ENCODE measurements around the gene CHST3.
A peak's percentile ranks its signal among the peaks of the same experiment; 100 is the strongest.

Gene CHST3

DNA sequence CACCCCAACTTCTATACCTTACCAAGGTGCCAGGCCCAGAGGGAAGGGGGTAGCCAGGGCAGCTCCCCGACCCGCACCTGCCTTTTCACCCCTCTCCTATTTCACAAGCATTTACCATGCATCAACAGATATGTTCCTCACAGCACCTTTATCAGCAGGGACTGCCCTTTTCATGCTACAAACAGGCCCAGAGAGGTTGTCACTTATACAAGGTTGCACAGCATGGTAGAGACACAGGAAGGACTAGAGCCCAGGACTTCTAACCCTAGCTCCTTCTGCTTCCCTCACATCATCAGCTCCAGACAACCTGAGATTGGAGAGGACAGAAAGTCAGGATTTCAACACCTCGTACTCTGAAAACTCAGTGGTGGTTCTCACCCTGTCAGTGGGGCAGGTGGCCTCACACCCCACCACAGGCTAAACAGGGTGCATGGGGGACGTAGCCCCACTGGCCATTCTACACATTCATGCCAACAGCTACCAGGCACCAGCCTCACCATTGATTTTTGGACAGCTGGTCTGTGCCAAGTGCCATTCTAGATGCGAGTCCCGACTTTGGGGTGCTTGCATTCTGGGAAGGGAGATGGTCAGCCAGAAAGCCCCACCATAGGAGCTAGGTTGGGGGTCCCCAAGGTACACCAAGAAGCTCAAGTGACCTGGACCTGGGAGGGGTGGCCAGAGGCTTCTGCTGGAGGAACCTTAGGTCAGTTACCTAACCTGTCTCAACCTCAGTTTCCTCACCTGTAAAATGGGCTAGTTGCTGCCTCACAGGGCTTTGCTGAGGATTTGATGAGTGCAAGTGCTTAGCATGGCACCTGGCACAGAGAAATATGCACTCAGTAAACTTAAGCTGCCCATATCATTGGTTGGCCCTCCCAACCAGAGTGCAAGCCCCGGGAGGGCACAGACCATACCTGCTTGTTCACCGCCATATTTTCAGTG, 38.4 kb downstream of the CHST3 start:
- Histone ChIP-seq H3K9ac (ENCODE audit: low read length) (no peak overlapping the region), H3K27me3 (ENCODE audit: control insufficient read depth, insufficient read depth, low read length) (peaks cover 16% of the 10 kb centered on the region), H3K36me3 (ENCODE audit: control insufficient read depth, insufficient read depth, low read length) (no peaks in the 10 kb centered on the region), H3K9me3 (ENCODE audit: control insufficient read depth, low read length) (no peaks in the 10 kb centered on the region), H3K4me3 (ENCODE audit: low read length) (no peak overlapping the region), H3K4me1 (ENCODE audit: control insufficient read depth, insufficient read depth, low read length) (peaks cover 13% of the 10 kb centered on the region)

- Histone ChIP-seq H3K36me3 (ENCODE audit: control insufficient read depth, insufficient read depth, low read length) (no peaks in the 10 kb centered on the region), H3K9me3 (ENCODE audit: control insufficient read depth, low read length) (no peaks in the 10 kb centered on the region), H3K9ac (ENCODE audit: low read length) (no peak overlapping the region), H3K4me1 (ENCODE audit: control insufficient read depth, insufficient read depth, low read length) (peaks cover 7% of the 10 kb centered on the region), H3K4me3 (ENCODE audit: low read length) (no peak overlapping the region), H3K27me3 (ENCODE audit: control insufficient read depth, insufficient read depth, low read length) (no peaks in the 10 kb centered on the region)
These were observed 41.8 kb downstream of the CHST3 start for GRCh38 chr10:72006026-72006425.

GRCh38 chr10:72007246-72007892, 43.2 kb downstream of the CHST3 start:
- no peak overlapping the region for H3K9ac ChIP-seq (ENCODE audit: low read length)

DNA sequence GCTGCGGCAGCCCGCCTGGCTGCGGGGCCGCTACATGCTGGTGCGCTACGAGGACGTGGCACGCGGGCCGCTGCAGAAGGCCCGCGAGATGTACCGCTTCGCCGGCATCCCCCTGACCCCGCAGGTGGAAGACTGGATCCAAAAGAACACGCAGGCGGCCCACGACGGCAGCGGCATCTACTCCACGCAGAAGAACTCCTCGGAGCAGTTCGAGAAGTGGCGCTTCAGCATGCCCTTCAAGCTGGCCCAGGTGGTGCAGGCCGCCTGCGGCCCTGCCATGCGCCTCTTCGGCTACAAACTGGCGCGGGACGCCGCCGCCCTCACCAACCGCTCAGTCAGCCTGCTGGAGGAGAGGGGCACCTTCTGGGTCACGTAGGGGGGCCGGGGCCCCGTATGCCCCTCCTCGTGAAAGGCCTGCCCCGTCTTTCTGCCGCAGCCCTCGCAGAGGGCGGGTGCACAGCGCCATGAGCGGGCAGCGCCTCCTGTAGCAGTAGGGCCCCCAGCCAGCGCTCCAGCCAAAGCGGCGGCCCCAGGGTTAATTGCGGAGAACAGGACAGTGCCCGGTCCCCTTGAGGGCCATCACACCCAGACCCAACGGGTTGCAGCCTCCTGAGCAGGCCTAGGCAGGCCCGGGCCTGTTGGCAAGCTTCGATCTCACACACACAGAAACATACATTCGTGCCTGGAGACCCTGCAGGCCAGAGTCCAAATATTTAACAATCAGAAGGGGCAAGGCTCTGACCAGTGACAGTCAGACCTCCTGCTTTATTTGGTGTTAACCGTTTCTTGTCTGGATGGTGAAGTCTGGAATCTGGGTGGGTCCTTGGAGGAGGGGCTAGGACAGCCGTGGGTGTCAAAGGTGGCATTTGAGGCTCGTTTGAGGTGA, 44.1 kb downstream of the CHST3 start:
- no peaks in the 10 kb centered on the region for H3K9me3 ChIP-seq (ENCODE audit: control insufficient read depth, low read length)
- no peaks in the 10 kb centered on the region for H3K27me3 ChIP-seq (ENCODE audit: control insufficient read depth, insufficient read depth, low read length)
- H3K4me1 ChIP-seq (ENCODE audit: control insufficient read depth, insufficient read depth, low read length) = peaks cover 7% of the 10 kb centered on the region
- no peaks in the 10 kb centered on the region for H3K36me3 ChIP-seq (ENCODE audit: control insufficient read depth, insufficient read depth, low read length)
- H3K4me3 ChIP-seq (ENCODE audit: low read length) = no peak overlapping the region
- H3K9ac ChIP-seq (ENCODE audit: low read length) = no peak overlapping the region

More at GRCh38 chr10:72007246-72007892, 43.2 kb downstream of the CHST3 start:
- H3K36me3 ChIP-seq (ENCODE audit: control insufficient read depth, insufficient read depth, low read length) = no peaks in the 10 kb centered on the region
- no peaks in the 10 kb centered on the region for H3K27me3 ChIP-seq (ENCODE audit: control insufficient read depth, insufficient read depth, low read length)
- no peaks in the 10 kb centered on the region for H3K9me3 ChIP-seq (ENCODE audit: control insufficient read depth, low read length)
- H3K4me1 ChIP-seq (ENCODE audit: control insufficient read depth, insufficient read depth, low read length) = peaks cover 7% of the 10 kb centered on the region
- H3K4me3 ChIP-seq (ENCODE audit: low read length) = no peak overlapping the region

- Histone ChIP-seq H3K27me3 (ENCODE audit: control insufficient read depth, insufficient read depth, low read length) (no peaks in the 10 kb centered on the region), H3K36me3 (ENCODE audit: control insufficient read depth, insufficient read depth, low read length) (no peaks in the 10 kb centered on the region), H3K9me3 (ENCODE audit: control insufficient read depth, low read length) (no peaks in the 10 kb centered on the region), H3K9ac (ENCODE audit: low read length) (no peak overlapping the region), H3K4me3 (ENCODE audit: low read length) (no peak overlapping the region), H3K4me1 (ENCODE audit: control insufficient read depth, insufficient read depth, low read length) (peaks cover 7% of the 10 kb centered on the region)
These were observed 44.8 kb downstream of the CHST3 start for GRCh38 chr10:72009051-72009424.

DNA sequence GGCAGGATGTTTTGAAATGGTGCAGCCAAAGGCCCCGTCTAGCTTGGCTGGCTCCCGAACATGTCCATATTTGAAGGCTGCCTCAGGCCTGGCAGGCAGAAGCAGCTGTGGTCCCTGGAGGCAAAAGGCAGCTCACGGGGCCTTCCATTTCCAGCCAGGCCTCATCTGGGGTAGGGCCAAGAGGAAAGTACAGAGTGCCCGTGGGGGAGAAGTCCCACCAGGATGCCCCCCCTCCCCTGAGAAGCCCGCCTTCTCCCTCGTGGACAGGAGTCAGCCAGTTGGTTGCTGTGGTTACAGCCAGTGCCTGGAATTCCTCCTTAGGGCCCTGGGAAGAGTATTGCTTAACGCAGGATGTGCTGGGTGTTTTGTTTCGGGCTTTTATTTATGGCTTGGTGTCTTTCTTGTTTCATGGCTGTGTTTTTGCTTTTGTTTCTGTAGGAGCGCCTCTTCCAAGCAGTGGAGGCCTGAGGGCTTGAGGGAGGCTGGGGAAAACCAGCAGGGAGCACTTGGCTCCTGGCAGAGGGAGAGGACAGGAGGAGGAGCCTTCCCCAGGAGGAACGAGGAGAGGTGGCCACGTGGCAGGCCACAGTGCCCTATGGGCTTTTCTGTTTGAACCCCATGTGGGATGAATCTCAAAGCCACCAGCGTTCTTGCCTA, 45.4 kb downstream of the CHST3 start:
- no peaks in the 10 kb centered on the region for H3K36me3 ChIP-seq (ENCODE audit: control insufficient read depth, insufficient read depth, low read length)
- H3K4me1 ChIP-seq (ENCODE audit: control insufficient read depth, insufficient read depth, low read length) = peaks cover 7% of the 10 kb centered on the region
- H3K9me3 ChIP-seq (ENCODE audit: control insufficient read depth, low read length) = no peaks in the 10 kb centered on the region
- H3K4me3 ChIP-seq (ENCODE audit: low read length) = no peak overlapping the region
- no peaks in the 10 kb centered on the region for H3K27me3 ChIP-seq (ENCODE audit: control insufficient read depth, insufficient read depth, low read length)
- peak overlapping the region; percentile 41 for H3K9ac ChIP-seq (ENCODE audit: low read length)

DNA sequence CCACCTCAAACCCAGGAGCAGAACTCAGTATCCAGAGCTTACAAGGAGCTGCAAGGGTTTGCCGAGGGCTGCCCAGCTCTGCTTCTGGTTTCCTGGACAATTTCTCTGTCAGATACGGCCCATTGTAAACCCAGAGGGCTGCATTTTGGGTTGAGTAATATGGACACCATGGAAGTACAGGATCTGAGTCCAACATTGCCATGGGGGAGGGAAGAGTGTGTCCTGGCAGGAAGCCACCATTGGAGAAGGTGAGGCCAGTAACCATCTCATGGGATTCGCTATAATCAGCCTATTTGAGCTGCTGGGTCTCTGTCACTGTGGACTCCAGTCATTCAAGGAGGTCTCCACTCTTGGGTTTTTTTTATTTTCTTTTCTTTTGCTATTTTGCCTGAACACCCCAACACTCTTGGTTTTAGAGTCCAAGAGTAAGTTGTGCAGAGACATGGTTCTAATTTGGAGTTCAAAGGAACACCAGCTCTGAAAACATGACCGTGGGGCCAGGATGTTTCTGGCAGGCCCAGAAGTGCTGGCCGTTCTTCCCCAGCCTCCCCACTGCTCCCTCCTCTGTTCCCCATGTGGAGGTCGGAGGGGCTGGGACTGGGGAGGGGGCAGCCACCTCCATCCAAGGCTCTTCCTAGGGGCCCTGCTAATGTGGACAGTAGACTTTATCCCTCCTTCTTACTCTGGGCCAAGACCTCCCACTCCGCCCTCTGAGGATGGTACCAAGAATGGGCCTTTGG, 46.2 kb downstream of the CHST3 start:
- no peaks in the 10 kb centered on the region for H3K9me3 ChIP-seq (ENCODE audit: control insufficient read depth, low read length)
- no peaks in the 10 kb centered on the region for H3K36me3 ChIP-seq (ENCODE audit: control insufficient read depth, insufficient read depth, low read length)
- no peak overlapping the region for H3K4me3 ChIP-seq (ENCODE audit: low read length)
- peaks cover 7% of the 10 kb centered on the region for H3K4me1 ChIP-seq (ENCODE audit: control insufficient read depth, insufficient read depth, low read length)
- peak overlapping the region; percentile 41 for H3K9ac ChIP-seq (ENCODE audit: low read length)
- H3K27me3 ChIP-seq (ENCODE audit: control insufficient read depth, insufficient read depth, low read length) = no peaks in the 10 kb centered on the region

- Histone ChIP-seq H3K9ac (ENCODE audit: low read length) (no peak overlapping the region), H3K4me3 (ENCODE audit: low read length) (no peak overlapping the region), H3K9me3 (ENCODE audit: control insufficient read depth, low read length) (no peaks in the 10 kb centered on the region), H3K27me3 (ENCODE audit: control insufficient read depth, insufficient read depth, low read length) (no peaks in the 10 kb centered on the region), H3K4me1 (ENCODE audit: control insufficient read depth, insufficient read depth, low read length) (peaks cover 7% of the 10 kb centered on the region), H3K36me3 (ENCODE audit: control insufficient read depth, insufficient read depth, low read length) (no peaks in the 10 kb centered on the region)
These were observed 46.8 kb downstream of the CHST3 start for GRCh38 chr10:72011016-72011415.

DNA sequence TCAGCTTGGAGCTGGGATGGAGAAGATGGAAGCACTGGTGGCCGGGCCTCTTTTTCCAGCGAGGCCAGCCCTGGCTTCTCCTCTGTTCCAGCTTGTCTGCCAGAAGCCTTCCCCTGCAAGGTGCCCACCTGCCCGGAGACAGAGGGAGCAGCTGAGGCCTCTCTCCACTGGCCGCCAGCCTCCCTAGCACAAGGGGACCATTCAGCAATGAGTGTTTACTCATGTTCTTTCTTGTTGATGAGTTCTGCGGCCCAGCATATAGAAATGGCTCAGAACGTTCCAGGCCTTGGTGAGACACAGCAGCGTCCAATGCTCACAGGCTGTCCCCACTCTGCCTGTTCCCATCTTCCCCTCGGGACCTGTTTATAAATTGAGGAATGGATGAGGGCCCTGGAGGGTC, 47.3 kb downstream of the CHST3 start:
- Histone ChIP-seq H3K4me3 (ENCODE audit: low read length) (no peak overlapping the region), H3K9ac (ENCODE audit: low read length) (no peak overlapping the region), H3K9me3 (ENCODE audit: control insufficient read depth, low read length) (no peaks in the 10 kb centered on the region), H3K27me3 (ENCODE audit: control insufficient read depth, insufficient read depth, low read length) (no peaks in the 10 kb centered on the region), H3K36me3 (ENCODE audit: control insufficient read depth, insufficient read depth, low read length) (no peaks in the 10 kb centered on the region), H3K4me1 (ENCODE audit: control insufficient read depth, insufficient read depth, low read length) (peaks cover 7% of the 10 kb centered on the region)

DNA sequence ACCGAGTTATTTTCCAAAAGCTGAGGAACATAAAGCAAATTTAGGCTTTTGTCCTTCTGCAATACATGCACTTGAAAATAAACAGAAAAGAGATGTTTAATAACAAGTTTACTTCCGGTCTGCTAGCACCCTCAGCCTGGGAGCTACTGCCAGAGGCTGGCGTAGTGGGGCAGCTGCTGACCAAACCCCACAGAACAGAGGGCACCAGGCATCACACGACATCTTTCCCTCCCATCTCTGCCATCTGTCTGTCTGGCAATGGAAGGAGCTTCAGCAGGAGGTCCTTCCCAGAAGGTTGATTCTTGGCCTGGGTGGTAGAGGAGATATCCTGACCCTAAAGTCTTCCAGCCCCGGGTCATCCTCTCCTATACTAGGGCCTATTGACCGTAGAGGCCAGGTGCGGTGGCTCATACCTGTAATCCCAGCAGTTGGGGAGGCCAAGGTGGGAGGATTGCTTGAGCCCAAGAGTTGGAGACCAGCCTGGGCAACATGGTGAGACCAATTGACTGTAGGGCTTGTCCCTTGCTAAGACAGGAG, 47.8 kb downstream of the CHST3 start:
- H3K4me3 ChIP-seq (ENCODE audit: low read length) = no peak overlapping the region
- peaks cover 8% of the 10 kb centered on the region for H3K4me1 ChIP-seq (ENCODE audit: control insufficient read depth, insufficient read depth, low read length)
- H3K27me3 ChIP-seq (ENCODE audit: control insufficient read depth, insufficient read depth, low read length) = peaks cover 3% of the 10 kb centered on the region
- no peaks in the 10 kb centered on the region for H3K36me3 ChIP-seq (ENCODE audit: control insufficient read depth, insufficient read depth, low read length)
- no peaks in the 10 kb centered on the region for H3K9me3 ChIP-seq (ENCODE audit: control insufficient read depth, low read length)
- no peak overlapping the region for H3K9ac ChIP-seq (ENCODE audit: low read length)

- Histone ChIP-seq H3K9ac (ENCODE audit: low read length) (no peak overlapping the region), H3K36me3 (ENCODE audit: control insufficient read depth, insufficient read depth, low read length) (no peaks in the 10 kb centered on the region), H3K4me3 (ENCODE audit: low read length) (no peak overlapping the region), H3K27me3 (ENCODE audit: control insufficient read depth, insufficient read depth, low read length) (peaks cover 5% of the 10 kb centered on the region), H3K9me3 (ENCODE audit: control insufficient read depth, low read length) (no peaks in the 10 kb centered on the region), H3K4me1 (ENCODE audit: control insufficient read depth, insufficient read depth, low read length) (peaks cover 16% of the 10 kb centered on the region)
These were observed 48.6 kb downstream of the CHST3 start for GRCh38 chr10:72012796-72013195.
